Esophagus muscularis mucosa (tissue), 3 donors: ENCODE measurements around the gene YKT6.

Experiments
- CTCF ChIP-seq, 3 experiments: fragments of 200-600 bp in 2 of 3; fragments of 450-650 bp in 1 of 3; sonication (generic) in 2 of 3; IDR thresholded peaks; one replicate each; pipeline ENCODE4 v1.5.1; 2017 to 2019; ENCODE audit warnings: antibody characterized with exemption in 3 of 3, mild to moderate bottlenecking in 2 of 3, moderate library complexity in 1 of 3
- POLR2A ChIP-seq: fragments of 450-650 bp; IDR thresholded peaks from one replicate; pipeline ENCODE4 v1.6.1; 2017; ENCODE audit warnings: antibody characterized with exemption, moderate library complexity, mild to moderate bottlenecking, low read depth
- POLR2AphosphoS5 ChIP-seq, 2 donors: sonication (generic); formaldehyde crosslinking; IDR thresholded peaks; one replicate each; pipeline ENCODE4 v1.6.1; 2017; ENCODE audit warnings: antibody characterized with exemption in 2 of 2

GRCh38 chr7:44196450-44196872 is 4.3 kb upstream of the YKT6 start:
- TF ChIP-seq CTCF (IDR thresholded peaks at IDR 0.05) (peak; percentile 52 to 66 (median 59)), POLR2AphosphoS5 (IDR thresholded peaks at IDR 0.05) (peak in 1 of 2 donors; percentile 9), POLR2A (no peak)
